Breast epithelium (tissue), 4 donors: ENCODE results near the gene LHFPL2. TPM values are rescaled to one million over a fixed set of nuclear protein-coding genes. Genes with fewer than 3 reads are reported as not detected.
"Not testable (repeated sequence)": the region's sequence is repeated elsewhere in the genome, so short reads cannot be mapped to it uniquely, and the experiment has no call there.

ENCODE experiments used
- DNase-seq, 2 donors: peaks; one replicate each; pipeline ENCODE4 v3.0.0-alpha.2; 2019; ENCODE audit warnings: low spot score in 2 of 2
- H3K27ac ChIP-seq, 2 donors: fragments of 200-600 bp; sonication (generic) in 1 of 2; one replicate each; pipeline ENCODE4 v1.5.1; 2016 to 2019; ENCODE audit warnings: mild to moderate bottlenecking in 1 of 2
- H3K27me3 ChIP-seq, 2 donors: fragments of 200-600 bp; sonication (generic) in 1 of 2; one replicate each; pipeline versions ENCODE4 v1.5.1 to v1.6.0; 2017 to 2019; ENCODE audit warnings: control low read depth in 1 of 2, mild to moderate bottlenecking in 1 of 2
- H3K36me3 ChIP-seq: fragments of 200-600 bp; one replicate; pipeline ENCODE4 v1.5.1; 2019
- H3K4me1 ChIP-seq, 2 donors: fragments of 200-600 bp; sonication (generic); one replicate each; pipeline ENCODE4 v1.5.1; 2016 to 2019; ENCODE audit warnings: control low read depth in 1 of 2
- H3K4me3 ChIP-seq, 3 donors: fragments of 200-600 bp; sonication (generic); 1 replicate in 2 of 3; 2 replicates in 1 of 3; pipeline ENCODE4 v1.5.1; 2016 to 2019; ENCODE audit warnings: mild to moderate bottlenecking in 3 of 3, moderate library complexity in 2 of 3
- H3K9me3 ChIP-seq, 2 donors: fragments of 200-600 bp; sonication (generic) in 1 of 2; one replicate each; pipeline ENCODE4 v1.5.1; 2016 to 2019; ENCODE audit warnings: control low read depth in 1 of 2
- POLR2A ChIP-seq: fragments of 450-650 bp; IDR thresholded peaks from one replicate; pipeline ENCODE4 v1.6.1; 2016; ENCODE audit warnings: antibody characterized with exemption, mild to moderate bottlenecking, moderate library complexity
- POLR2AphosphoS5 ChIP-seq, 3 donors: sonication (generic); formaldehyde crosslinking; IDR thresholded peaks; one replicate each; pipeline ENCODE4 v1.6.1; 2017; ENCODE audit warnings: antibody characterized with exemption in 3 of 3
- intact Hi-C: fragments of 100-400 bp; cut with DNase I; formaldehyde crosslinking; loops from one replicate; pipeline ENCODE4 v1.15.1; 2023; ENCODE audit warnings: low total_unique reads
- total RNA-seq, 3 donors: library from RNA; depleted of rRNA; stranded (reverse); fragments of >200 nt; gene quantifications; one replicate each; pipeline ENCODE4 v1.1.0, GENCODE V29; 2016
- TF ChIP-seq, protein P1 (sequence below), 3 donors: fragments of 450-650 bp; IDR thresholded peaks; one replicate each; pipeline ENCODE4 v1.5.1; 2016 to 2017; ENCODE audit warnings: antibody characterized with exemption in 3 of 3, mild to moderate bottlenecking in 3 of 3, moderate library complexity in 3 of 3

Gene LHFPL2
- total RNA-seq, 3 donors from 2014 or later = 36.8 to 61.8 (median 41.3) TPM

DNA sequence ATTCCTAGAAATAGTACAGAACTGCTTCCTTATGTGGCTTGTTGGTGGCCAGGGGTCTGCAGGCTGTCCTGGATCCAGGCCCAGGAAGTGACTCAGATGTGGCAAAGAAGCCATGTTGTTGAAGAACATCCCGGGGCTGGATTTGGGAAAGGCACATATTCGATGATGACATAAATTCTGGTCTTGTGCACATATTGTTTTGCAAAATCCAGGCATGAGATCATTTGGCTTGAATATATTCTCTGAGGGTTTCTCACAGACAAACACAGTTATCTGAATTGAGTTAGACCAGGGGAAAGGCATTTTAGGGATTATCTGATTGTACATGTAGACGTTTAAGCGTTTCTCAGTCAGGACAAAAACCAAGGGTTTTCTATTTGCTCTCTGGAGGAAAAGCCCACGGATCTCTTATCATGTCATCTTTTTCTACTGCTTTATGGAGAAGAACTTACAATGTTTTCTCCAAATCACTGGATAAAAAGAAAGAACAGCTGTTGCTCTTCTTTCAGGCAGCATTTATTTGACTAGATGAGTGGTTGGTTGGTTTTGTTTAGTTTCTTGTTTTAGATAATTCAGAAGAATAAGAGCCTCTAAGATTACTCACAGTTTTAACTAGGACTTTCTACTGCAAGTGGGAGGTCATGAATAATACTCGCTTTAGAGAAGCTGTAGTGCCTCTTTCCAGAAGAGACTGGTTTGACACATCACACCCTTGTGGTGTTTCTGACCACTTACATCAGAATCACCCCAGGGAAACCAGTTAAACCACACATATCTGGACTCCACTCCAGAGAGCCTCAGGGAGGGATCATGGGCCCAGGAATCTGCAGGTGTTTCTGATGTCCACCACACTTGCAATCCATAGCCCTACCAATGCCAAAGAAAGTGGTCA lies 29.5 kb upstream of the LHFPL2 start:
- TF ChIP-seq POLR2A = no peak
- TF ChIP-seq POLR2AphosphoS5 (IDR thresholded peaks at IDR 0.05) = peak; percentile 59 to 63 (median 60)
- Histone ChIP-seq H3K27me3 (no peaks in the 10 kb centered on the region), H3K4me1 (no peaks in the 10 kb centered on the region), H3K4me3 (no peak overlapping the region), H3K36me3 (no peaks in the 10 kb centered on the region), H3K9me3 (no peaks in the 10 kb centered on the region), H3K27ac (peak overlapping the region; percentile 52 to 88)
- peak in 1 of 2 donors; percentile 47 for DNase-seq
- intact Hi-C loops = no loop called here

DNA sequence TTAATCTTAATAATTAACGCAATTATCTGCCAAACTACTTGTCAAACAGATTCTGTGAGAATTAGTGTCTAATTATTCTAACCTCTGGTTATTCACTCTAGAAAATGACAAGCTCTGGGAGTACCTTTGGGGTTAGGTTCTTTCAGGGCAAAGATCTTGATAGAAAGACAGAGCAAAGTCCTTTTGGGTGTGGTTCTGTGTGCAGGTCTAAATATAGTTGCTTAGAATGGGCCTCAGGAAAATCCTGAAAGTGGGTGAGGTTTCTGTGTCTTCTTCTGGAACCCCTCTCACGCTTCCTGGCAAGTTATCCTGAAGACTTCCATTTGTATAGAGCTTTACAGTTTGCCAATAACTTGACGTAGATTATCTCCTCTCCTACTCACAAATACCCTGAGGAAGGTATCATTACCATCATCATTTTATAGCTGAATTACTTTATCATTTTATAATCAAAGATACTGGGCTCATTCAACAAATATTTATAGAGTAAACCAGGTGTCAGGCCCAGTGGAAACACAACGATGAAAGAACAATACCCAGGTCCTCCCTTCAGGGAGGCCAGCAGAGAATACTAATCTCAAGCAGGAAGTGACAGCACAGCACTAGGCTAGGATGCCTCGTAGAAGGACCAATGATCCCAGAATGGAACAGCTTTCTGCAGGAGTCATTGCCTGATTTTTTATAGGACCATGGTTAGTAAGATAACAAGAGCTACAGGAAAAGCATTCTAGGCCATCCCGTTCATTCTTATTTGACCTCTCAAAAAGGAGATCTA lies 27.6 kb upstream of the LHFPL2 start:
- Histone ChIP-seq H3K27me3 (no peaks in the 10 kb centered on the region), H3K9me3 (no peaks in the 10 kb centered on the region), H3K4me3 (no peak overlapping the region), H3K4me1 (no peaks in the 10 kb centered on the region), H3K27ac (peak overlapping the region in 1 of 2 donors; percentile 17), H3K36me3 (no peaks in the 10 kb centered on the region)
- no peak for DNase-seq
- TF ChIP-seq POLR2A = no peak
- TF ChIP-seq, protein P1, sequence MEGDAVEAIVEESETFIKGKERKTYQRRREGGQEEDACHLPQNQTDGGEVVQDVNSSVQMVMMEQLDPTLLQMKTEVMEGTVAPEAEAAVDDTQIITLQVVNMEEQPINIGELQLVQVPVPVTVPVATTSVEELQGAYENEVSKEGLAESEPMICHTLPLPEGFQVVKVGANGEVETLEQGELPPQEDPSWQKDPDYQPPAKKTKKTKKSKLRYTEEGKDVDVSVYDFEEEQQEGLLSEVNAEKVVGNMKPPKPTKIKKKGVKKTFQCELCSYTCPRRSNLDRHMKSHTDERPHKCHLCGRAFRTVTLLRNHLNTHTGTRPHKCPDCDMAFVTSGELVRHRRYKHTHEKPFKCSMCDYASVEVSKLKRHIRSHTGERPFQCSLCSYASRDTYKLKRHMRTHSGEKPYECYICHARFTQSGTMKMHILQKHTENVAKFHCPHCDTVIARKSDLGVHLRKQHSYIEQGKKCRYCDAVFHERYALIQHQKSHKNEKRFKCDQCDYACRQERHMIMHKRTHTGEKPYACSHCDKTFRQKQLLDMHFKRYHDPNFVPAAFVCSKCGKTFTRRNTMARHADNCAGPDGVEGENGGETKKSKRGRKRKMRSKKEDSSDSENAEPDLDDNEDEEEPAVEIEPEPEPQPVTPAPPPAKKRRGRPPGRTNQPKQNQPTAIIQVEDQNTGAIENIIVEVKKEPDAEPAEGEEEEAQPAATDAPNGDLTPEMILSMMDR (IDR thresholded peaks at IDR 0.05) = no peak
- TF ChIP-seq POLR2AphosphoS5 (IDR thresholded peaks at IDR 0.05) = no peak
- intact Hi-C loops = no loop called here

DNA sequence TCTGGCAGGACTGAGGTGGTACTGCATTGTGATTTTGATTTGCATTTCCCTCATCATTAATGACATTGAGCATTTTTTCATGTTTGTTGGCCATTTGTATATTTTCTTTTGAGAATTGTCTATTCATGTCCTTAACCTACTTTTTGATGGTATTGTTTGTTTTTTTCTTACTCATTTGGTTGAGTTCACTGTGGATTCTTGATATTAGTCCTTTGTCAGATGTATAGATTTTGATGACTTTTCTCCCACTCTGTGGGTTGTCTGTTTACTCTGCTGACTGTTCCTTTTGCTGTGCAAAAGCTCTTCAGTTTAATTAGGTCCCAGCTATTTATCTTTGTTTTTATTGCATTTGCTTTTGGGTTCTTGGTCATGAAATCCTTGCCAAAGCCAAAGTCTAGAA lies 25.3 kb upstream of the LHFPL2 start:
- H3K36me3 ChIP-seq, H3K4me3 ChIP-seq, H3K4me1 ChIP-seq, DNase-seq, intact Hi-C loops, H3K27ac ChIP-seq, H3K9me3 ChIP-seq, H3K27me3 ChIP-seq: not testable (repeated sequence)

DNA sequence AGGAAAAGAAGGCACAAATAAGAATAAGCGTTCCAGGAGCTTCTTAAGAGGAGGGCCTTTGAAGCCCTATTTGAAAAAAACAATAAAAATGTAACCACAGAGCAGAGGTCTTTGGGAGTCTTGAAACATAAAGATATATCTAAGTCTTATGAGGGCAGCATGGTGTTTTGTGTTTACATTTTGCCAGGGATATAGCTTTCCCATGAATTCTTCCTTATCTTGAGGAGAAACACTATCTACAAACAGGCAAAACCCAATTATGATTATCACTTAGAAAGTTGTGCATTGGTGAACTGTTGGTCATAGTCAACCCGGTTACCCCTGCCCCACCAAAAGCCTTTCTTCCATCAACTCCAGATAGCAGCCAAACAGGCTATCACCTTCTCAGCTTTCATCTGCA lies 23.6 kb upstream of the LHFPL2 start:
- Histone ChIP-seq H3K36me3 (no peaks in the 10 kb centered on the region), H3K4me1 (no peaks in the 10 kb centered on the region), H3K27me3 (no peaks in the 10 kb centered on the region), H3K27ac (peak overlapping the region in 1 of 2 donors; percentile 25), H3K9me3 (no peaks in the 10 kb centered on the region), H3K4me3 (no peak overlapping the region)
- no peak for DNase-seq
- intact Hi-C loops = no loop called here
- TF ChIP-seq POLR2A (no peak), POLR2AphosphoS5 (IDR thresholded peaks at IDR 0.05) (no peak)
- TF ChIP-seq, protein P1 (IDR thresholded peaks at IDR 0.05) = no peak

DNA sequence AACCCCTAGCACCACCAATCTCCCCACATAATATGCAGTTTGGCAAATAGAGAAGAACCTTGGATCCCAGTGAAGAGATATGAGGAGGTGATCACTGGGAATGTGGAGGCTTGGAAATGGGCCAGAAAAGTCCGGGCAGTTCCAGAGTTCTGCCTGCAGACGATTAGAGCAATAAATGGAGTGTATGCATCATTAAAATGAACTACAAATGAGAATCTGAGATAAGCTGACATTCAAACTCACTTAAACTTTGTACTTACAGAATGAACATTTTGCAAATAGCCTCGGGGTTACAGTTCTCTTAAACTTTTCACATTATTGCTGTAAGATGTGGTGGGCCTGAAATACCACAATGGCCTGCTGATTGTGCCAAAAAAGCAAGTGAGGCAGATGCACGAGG lies 23.0 kb upstream of the LHFPL2 start:
- TF ChIP-seq POLR2AphosphoS5 (IDR thresholded peaks at IDR 0.05) (no peak), POLR2A (no peak)
- TF ChIP-seq, protein P1 (IDR thresholded peaks at IDR 0.05) = no peak
- intact Hi-C loops = no loop called here
- H3K27ac ChIP-seq = no peak overlapping the region
- no peaks in the 10 kb centered on the region for H3K27me3 ChIP-seq
- H3K4me3 ChIP-seq = no peak overlapping the region
- no peaks in the 10 kb centered on the region for H3K36me3 ChIP-seq
- no peak for DNase-seq
- H3K9me3 ChIP-seq = no peaks in the 10 kb centered on the region
- H3K4me1 ChIP-seq = no peaks in the 10 kb centered on the region
